Measurements from ENCODE around the gene METTL9. TPM values are rescaled to one million over a fixed set of nuclear protein-coding genes. Genes with fewer than 3 reads are reported as not detected.
A peak's percentile ranks its signal among the peaks of the same experiment; 100 is the strongest.

METTL9 gene
- total RNA-seq, 2 donors from 2014 or later, result 58.6 to 62.6 TPM

GRCh38 chr16:21592191-21592590, 7.2 kb upstream of the METTL9 start:
- no peak for DNase-seq (ENCODE audit: low spot score)
- H3K36me3 ChIP-seq, result no peaks in the 10 kb centered on the region
- H3K27me3 ChIP-seq, result no peaks in the 10 kb centered on the region
- no peaks in the 10 kb centered on the region for H3K9me3 ChIP-seq
- no peak overlapping the region for H3K27ac ChIP-seq
- H3K4me3 ChIP-seq, result no peak overlapping the region
- TF ChIP-seq, protein P1, sequence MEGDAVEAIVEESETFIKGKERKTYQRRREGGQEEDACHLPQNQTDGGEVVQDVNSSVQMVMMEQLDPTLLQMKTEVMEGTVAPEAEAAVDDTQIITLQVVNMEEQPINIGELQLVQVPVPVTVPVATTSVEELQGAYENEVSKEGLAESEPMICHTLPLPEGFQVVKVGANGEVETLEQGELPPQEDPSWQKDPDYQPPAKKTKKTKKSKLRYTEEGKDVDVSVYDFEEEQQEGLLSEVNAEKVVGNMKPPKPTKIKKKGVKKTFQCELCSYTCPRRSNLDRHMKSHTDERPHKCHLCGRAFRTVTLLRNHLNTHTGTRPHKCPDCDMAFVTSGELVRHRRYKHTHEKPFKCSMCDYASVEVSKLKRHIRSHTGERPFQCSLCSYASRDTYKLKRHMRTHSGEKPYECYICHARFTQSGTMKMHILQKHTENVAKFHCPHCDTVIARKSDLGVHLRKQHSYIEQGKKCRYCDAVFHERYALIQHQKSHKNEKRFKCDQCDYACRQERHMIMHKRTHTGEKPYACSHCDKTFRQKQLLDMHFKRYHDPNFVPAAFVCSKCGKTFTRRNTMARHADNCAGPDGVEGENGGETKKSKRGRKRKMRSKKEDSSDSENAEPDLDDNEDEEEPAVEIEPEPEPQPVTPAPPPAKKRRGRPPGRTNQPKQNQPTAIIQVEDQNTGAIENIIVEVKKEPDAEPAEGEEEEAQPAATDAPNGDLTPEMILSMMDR (IDR thresholded peaks at IDR 0.05), result no peak
- H3K4me1 ChIP-seq, result no peaks in the 10 kb centered on the region

GRCh38 chr16:21593530-21594289, 5.7 kb upstream of the METTL9 start:
- TF ChIP-seq, protein P1 (IDR thresholded peaks at IDR 0.05), result no peak
- DNase-seq (ENCODE audit: low spot score), result no peak
- Histone ChIP-seq H3K9me3 (no peaks in the 10 kb centered on the region), H3K4me1 (peaks cover 0 to 5% of the 10 kb centered on the region in 2 donors), H3K27ac (no peak overlapping the region), H3K4me3 (no peak overlapping the region), H3K36me3 (no peaks in the 10 kb centered on the region), H3K27me3 (no peaks in the 10 kb centered on the region)

DNA sequence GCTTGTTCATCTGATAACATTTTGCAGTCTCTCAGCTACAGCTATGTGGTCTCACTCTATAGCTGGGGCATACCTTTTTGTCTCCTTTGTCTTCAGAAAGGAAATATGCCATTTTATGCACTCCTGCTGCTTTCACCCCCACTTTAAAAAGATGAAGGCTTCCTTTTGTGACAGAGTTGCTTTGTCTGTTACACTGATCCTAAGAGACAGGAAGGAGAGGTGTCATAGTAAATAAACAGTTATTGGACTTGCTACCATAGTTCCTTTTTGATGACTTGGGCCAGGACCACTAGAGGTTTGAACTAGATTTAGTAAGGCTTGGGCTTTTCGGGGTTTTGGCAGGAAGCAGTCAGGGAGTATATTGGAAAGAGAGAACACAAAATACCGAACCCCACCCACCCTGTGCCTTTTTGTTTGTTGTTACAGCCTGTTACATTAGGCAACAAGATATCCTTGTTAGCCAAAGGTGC, 1.8 kb upstream of the METTL9 start:
- Histone ChIP-seq H3K4me1 (peaks cover 0 to 22% of the 10 kb centered on the region in 2 donors), H3K27ac (no peak overlapping the region), H3K36me3 (no peaks in the 10 kb centered on the region), H3K9me3 (no peaks in the 10 kb centered on the region), H3K4me3 (no peak overlapping the region), H3K27me3 (no peaks in the 10 kb centered on the region)
- TF ChIP-seq, protein P1 (IDR thresholded peaks at IDR 0.05), result no peak
- no peak for DNase-seq (ENCODE audit: low spot score)

DNA sequence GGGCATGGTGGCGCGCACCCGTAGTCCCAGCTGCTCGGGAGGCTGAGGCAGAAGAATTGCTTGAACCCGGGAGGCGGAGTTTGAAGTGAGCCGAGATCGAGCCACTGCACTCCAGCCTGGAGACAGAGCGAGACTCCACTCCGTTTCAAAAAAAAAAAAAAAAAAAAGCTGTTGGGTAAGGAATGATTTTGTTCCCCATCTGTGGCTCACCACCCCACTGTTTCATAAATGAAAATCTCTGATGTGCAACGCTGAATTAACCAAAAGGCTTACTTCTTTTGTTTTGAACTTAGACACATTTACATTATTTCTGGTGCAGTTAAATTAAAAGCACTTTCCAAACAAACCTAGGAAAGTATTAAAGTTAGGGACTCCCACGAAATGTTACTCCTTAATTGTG, 1.2 kb upstream of the METTL9 start:
- Histone ChIP-seq H3K9me3 (no peaks in the 10 kb centered on the region), H3K27ac (peak overlapping the region in 1 of 2 donors; percentile 90), H3K4me3 (no peak overlapping the region), H3K27me3 (no peaks in the 10 kb centered on the region), H3K36me3 (no peaks in the 10 kb centered on the region), H3K4me1 (peaks cover 0 to 22% of the 10 kb centered on the region in 2 donors)
- TF ChIP-seq, protein P1 (IDR thresholded peaks at IDR 0.05), result no peak
- no peak for DNase-seq (ENCODE audit: low spot score)

GRCh38 chr16:21598701-21599121, 666 bp upstream of the METTL9 start:
- Histone ChIP-seq H3K36me3 (no peaks in the 10 kb centered on the region), H3K27ac (peak overlapping the region; percentile 90 to 97), H3K27me3 (no peaks in the 10 kb centered on the region), H3K9me3 (no peaks in the 10 kb centered on the region), H3K4me1 (peaks cover 0 to 22% of the 10 kb centered on the region in 2 donors), H3K4me3 (peak overlapping the region; percentile 83 to 98)
- DNase-seq (ENCODE audit: low spot score), result no peak
- TF ChIP-seq, protein P1 (IDR thresholded peaks at IDR 0.05), result no peak

All from right atrium auricular region (tissue), 2 donors.